HL-60 (cell line): ENCODE results near the gene CARD14.

Experiments
- DNase-seq, 2 experiments: peaks; one replicate each; pipeline ENCODE4 v3.0.0-alpha.2; 2010 to 2020; ENCODE audit warnings: low read depth in 1 of 2, low spot score in 1 of 2
- H3K27ac ChIP-seq: fragments of 250-450 bp; sonication (Bioruptor Pico); replicated peaks from 2 replicates; pipeline ENCODE4 v1.5.1; 2020; ENCODE audit warnings: mild to moderate bottlenecking, moderate library complexity
- H3K27me3 ChIP-seq: fragments of 250-450 bp; sonication (Bioruptor Pico); 2 replicates; pipeline ENCODE4 v1.5.1; 2021; ENCODE audit warnings: mild to moderate bottlenecking, moderate library complexity; ENCODE audit not compliant: insufficient read depth, poor library complexity, severe bottlenecking
- H3K4me3 ChIP-seq: replicated peaks from 2 replicates; pipeline ENCODE4 v1.5.1; 2011; ENCODE audit warnings: mild to moderate bottlenecking, control low read depth, low read length; ENCODE audit not compliant: insufficient read depth
- CTCF ChIP-seq: IDR thresholded peaks from one replicate; pipeline ENCODE4 v1.5.1; 2011; ENCODE audit warnings: low read length, control low read depth, inconsistent platforms; ENCODE audit not compliant: insufficient read depth
- GABPA ChIP-seq: IDR thresholded peaks from 2 replicates; pipeline ENCODE4 v1.6.1; 2012; ENCODE audit warnings: low read depth
- POLR2AphosphoS5 ChIP-seq: IDR thresholded peaks from 2 replicates; pipeline ENCODE4 v1.6.1; 2012; ENCODE audit warnings: low read depth
- REST ChIP-seq: IDR thresholded peaks from 2 replicates; pipeline ENCODE4 v1.6.1; 2012; ENCODE audit warnings: low read depth; ENCODE audit not compliant: insufficient replicate concordance
- SPI1 ChIP-seq: IDR thresholded peaks from 2 replicates; pipeline ENCODE4 v1.6.1; 2012; ENCODE audit warnings: low read depth, mild to moderate bottlenecking, borderline replicate concordance

CARD14 gene

DNA sequence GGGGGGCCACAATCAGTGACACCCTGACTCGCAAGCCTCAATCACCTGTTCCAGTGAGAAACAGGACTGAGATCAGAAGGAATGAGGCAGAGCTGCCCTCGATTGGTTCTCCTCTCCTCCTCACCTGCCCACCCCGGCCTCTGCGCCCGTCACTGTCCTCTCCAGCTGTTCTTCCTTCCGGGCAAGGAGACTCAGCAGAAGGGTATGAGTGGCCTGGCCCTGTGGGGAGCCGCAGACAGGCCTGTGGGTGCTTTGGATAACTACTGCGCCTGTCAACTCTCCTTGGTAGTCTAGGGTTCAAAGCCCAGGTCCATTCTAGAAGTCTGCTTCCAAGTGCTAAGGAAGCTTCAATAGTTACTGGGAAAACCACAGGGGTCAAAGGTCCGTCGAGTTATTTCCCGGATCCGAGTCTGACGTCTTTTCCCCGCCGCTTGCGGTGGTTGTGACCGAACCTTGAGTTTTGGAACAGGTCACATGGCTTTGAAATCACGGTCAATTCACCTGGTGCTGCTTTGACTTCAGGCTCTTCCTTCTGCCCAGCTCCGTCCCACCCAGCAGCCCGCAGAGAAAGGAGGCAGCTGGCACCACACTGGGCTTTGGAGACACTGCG, 8.3 kb downstream of the CARD14 start:
- DNase-seq, result no peak
- Histone ChIP-seq H3K27me3 (peaks cover 5% of the 10 kb centered on the region), H3K27ac (no peak overlapping the region), H3K4me3 (no peak overlapping the region)
- no peak for TF ChIP-seq GABPA
- no peak for TF ChIP-seq SPI1
- TF ChIP-seq REST, result no peak
- TF ChIP-seq POLR2AphosphoS5, result no peak
- no peak for TF ChIP-seq CTCF

GRCh38 chr17:80180192-80180591, 10.4 kb downstream of the CARD14 start:
- DNase-seq, result no peak
- H3K4me3 ChIP-seq, result no peak overlapping the region
- no peak for TF ChIP-seq REST
- no peak for TF ChIP-seq CTCF
- no peak for TF ChIP-seq SPI1
- no peak for TF ChIP-seq GABPA
- no peak for TF ChIP-seq POLR2AphosphoS5
- H3K27ac ChIP-seq, result no peak overlapping the region
- H3K27me3 ChIP-seq, result peaks cover 2% of the 10 kb centered on the region

DNA sequence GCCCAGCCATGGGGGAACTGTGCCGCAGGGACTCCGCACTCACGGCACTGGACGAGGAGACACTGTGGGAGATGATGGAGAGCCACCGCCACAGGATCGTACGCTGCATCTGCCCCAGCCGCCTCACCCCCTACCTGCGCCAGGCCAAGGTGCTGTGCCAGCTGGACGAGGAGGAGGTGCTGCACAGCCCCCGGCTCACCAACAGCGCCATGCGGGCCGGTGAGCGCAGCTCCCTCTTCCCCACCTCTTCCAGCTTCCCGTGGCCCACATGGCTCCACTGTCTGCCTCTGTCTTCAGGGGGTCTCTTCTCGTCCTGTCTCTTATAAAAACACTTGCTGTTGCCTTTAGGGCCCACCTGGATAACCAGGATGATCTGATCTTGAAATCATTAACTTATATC, 11.6 kb downstream of the CARD14 start:
- H3K27me3 ChIP-seq, result peaks cover 2% of the 10 kb centered on the region
- DNase-seq, result no peak

More for the DNA sequence above, 11.6 kb downstream of the CARD14 start:
- TF ChIP-seq POLR2AphosphoS5, result no peak
- no peak for TF ChIP-seq CTCF
- no peak for TF ChIP-seq GABPA
- TF ChIP-seq REST, result no peak
- no peak for TF ChIP-seq SPI1
- no peak overlapping the region for H3K27ac ChIP-seq
- H3K4me3 ChIP-seq, result no peak overlapping the region
